ENCODE results near the gene SELENOM.

DNA sequence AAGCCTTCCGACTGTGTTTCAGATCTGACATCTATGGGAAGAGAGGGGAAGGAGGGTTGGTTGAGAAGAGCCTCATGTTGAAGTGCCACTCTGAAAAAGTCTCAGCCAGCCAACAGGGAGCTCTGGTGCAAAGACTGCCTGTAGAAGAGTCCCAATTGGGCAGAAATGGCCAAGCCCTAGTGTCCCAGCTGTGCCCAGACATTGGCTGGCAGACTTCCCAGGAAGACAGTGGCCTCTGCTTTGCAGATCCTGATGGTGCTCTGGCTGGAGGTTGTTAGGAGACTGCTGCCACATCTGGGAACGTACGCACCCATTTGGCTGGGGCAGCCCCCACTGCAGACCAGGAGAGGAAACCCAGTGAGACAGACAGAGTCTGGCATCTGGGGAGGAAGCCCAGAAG, 36.2 kb upstream of the SELENOM start:
- TF ChIP-seq, protein P1, sequence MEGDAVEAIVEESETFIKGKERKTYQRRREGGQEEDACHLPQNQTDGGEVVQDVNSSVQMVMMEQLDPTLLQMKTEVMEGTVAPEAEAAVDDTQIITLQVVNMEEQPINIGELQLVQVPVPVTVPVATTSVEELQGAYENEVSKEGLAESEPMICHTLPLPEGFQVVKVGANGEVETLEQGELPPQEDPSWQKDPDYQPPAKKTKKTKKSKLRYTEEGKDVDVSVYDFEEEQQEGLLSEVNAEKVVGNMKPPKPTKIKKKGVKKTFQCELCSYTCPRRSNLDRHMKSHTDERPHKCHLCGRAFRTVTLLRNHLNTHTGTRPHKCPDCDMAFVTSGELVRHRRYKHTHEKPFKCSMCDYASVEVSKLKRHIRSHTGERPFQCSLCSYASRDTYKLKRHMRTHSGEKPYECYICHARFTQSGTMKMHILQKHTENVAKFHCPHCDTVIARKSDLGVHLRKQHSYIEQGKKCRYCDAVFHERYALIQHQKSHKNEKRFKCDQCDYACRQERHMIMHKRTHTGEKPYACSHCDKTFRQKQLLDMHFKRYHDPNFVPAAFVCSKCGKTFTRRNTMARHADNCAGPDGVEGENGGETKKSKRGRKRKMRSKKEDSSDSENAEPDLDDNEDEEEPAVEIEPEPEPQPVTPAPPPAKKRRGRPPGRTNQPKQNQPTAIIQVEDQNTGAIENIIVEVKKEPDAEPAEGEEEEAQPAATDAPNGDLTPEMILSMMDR (conservative IDR thresholded peaks at IDR 0.05 in 1 of 2, IDR thresholded peaks at IDR 0.05 in 1 of 2; ENCODE audit: low read depth in 1 of 2, low read length in 2 of 2), result no peak
- no peak for TF ChIP-seq EZH2 (IDR thresholded peaks at IDR 0.05; ENCODE audit: low read length, missing control alignments)
